ENCODE measurements around the gene ZNF474.
"Not testable (repeated sequence)": the region's sequence is repeated elsewhere in the genome, so short reads cannot be mapped to it uniquely, and the experiment has no call there.

Gene ZNF474

DNA sequence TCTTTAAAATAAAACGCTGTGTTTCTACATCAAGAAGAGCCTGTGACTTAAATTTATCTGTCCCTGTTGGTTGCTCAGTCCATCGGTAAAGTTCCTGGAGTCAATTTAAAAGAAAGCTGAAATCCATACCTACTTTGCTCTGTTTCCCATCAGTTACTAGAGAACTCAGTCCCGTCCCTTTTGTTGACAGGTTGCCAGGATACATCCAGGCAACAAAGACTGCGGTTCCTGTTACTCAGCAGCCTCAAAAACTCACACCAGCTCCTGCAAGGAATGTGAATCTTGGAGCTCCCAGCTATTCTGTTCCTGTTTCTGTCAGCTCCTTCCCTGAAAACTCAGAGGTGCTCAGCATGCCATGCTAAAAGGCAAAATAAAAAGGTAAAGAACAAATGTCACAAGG is at the start of gene ZNF474:
Gene ZNF474, plus strand, starts transcription at position 241 of the 400 bp plus-strand sequence. CDS start 22,445 bp downstream, outside the sequence.
- H3K4me3 ChIP-seq (ENCODE audit: low read depth in 1 of 5, low read length in 5 of 5) = no peak within 1 kb of the TSS

DNA sequence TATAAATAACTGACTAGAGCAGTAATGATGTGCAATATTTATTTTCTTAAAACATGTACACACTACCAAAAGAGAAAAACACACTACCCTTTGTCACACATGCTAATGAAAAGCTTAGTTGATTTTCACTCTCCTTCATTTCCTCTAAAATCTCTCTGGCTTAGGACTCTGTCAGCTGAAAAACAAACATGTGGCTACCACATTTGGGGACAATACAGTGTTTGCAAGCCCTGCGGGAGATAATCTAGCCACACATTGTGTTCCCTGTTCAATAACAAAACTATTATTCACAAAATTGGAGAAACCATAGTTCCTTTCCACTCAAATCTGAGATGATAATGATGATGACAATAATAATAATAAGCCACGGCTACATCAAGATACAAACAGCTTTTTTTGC is 47.8 kb upstream of the ZNF474 start:
- peaks cover 0 to 22% (median 18%) of the 10 kb centered on the region in 5 donors for H3K4me1 ChIP-seq (ENCODE audit: control insufficient read depth in 5 of 5, insufficient read depth in 5 of 5, low read length in 5 of 5)
- H3K27ac ChIP-seq (ENCODE audit: low read depth, low read length) = no peak overlapping the region
- no peak overlapping the region for H3K9ac ChIP-seq (ENCODE audit: low read length in 5 of 5)
- H3K27me3 ChIP-seq (ENCODE audit: control insufficient read depth in 5 of 5, insufficient read depth in 4 of 5, low read length in 5 of 5) = no peaks in the 10 kb centered on the region
- no peak overlapping the region for H3K4me3 ChIP-seq (ENCODE audit: low read depth in 1 of 5, low read length in 5 of 5)
- no peaks in the 10 kb centered on the region for H3K36me3 ChIP-seq (ENCODE audit: control insufficient read depth in 5 of 5, insufficient read depth in 5 of 5, low read length in 5 of 5)
- H3K9me3 ChIP-seq (ENCODE audit: control insufficient read depth in 5 of 5, low read length in 5 of 5) = peaks cover 0 to 2% (median 0%) of the 10 kb centered on the region in 5 donors

More for the DNA sequence above, at the start of gene ZNF474:
- no peak within 1 kb of the TSS for H3K27ac ChIP-seq (ENCODE audit: low read depth, low read length)
- no peaks in the 10 kb centered on the region for H3K36me3 ChIP-seq (ENCODE audit: control insufficient read depth in 5 of 5, insufficient read depth in 5 of 5, low read length in 5 of 5)
- no peaks in the 10 kb centered on the region for H3K27me3 ChIP-seq (ENCODE audit: control insufficient read depth in 5 of 5, insufficient read depth in 4 of 5, low read length in 5 of 5)
- no peak within 1 kb of the TSS for H3K9ac ChIP-seq (ENCODE audit: low read length in 5 of 5)
- H3K9me3 ChIP-seq (ENCODE audit: control insufficient read depth in 5 of 5, low read length in 5 of 5) = no peaks in the 10 kb centered on the region
- H3K4me1 ChIP-seq (ENCODE audit: control insufficient read depth in 5 of 5, insufficient read depth in 5 of 5, low read length in 5 of 5) = peaks cover 0 to 11% (median 0%) of the 10 kb centered on the region in 5 donors

DNA sequence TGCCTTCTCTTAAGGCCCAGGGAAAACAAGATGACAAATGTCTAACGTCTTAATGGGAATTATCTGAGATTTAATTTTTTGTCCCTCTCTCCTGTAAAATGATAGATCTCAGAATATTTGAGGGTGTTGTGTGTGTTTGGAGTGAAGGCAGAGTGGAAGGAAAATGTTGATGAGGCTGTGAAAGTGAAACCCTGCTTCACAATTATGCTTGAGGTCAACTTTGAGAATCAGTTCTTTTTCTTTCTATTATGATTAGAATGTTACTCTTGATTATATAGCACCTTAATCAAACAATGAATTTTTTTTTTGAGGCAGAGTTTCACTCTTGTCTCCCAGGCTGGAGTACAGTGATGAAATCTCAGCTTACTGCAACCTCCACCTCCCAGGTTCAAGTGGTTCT is 45.8 kb upstream of the ZNF474 start:
- Histone ChIP-seq H3K36me3 (ENCODE audit: control insufficient read depth in 5 of 5, insufficient read depth in 5 of 5, low read length in 5 of 5) (no peaks in the 10 kb centered on the region), H3K27ac (ENCODE audit: low read depth, low read length) (no peak overlapping the region), H3K9me3 (ENCODE audit: control insufficient read depth in 5 of 5, low read length in 5 of 5) (peaks cover 0 to 2% (median 0%) of the 10 kb centered on the region in 5 donors), H3K27me3 (ENCODE audit: control insufficient read depth in 5 of 5, insufficient read depth in 4 of 5, low read length in 5 of 5) (no peaks in the 10 kb centered on the region), H3K9ac (ENCODE audit: low read length in 5 of 5) (no peak overlapping the region), H3K4me1 (ENCODE audit: control insufficient read depth in 5 of 5, insufficient read depth in 5 of 5, low read length in 5 of 5) (peaks cover 0 to 9% (median 0%) of the 10 kb centered on the region in 5 donors), H3K4me3 (ENCODE audit: low read depth in 1 of 5, low read length in 5 of 5) (no peak overlapping the region)

DNA sequence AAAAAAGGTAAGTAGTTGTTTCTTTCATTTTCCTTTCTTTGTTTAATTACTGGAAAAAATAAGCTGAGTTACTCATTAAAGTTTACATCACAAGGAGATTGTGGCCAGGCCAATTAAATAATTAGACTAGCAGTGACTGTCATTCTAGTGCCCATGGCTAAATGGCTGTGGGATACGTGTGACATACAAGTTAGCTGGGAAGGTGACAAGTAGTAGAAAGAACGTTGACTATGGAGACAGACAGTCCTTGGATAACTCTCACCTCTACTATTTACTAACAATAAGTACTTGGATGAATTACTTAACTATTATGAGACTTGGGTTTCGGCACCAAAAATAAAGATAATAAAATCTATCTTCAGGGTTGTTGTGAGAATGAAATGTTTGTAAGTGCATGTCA is 44.3 kb upstream of the ZNF474 start:
- Histone ChIP-seq H3K4me1 (ENCODE audit: control insufficient read depth in 5 of 5, insufficient read depth in 5 of 5, low read length in 5 of 5) (peaks cover 0 to 6% (median 0%) of the 10 kb centered on the region in 5 donors), H3K9me3 (ENCODE audit: control insufficient read depth in 5 of 5, low read length in 5 of 5) (peaks cover 0 to 2% (median 0%) of the 10 kb centered on the region in 5 donors), H3K9ac (ENCODE audit: low read length in 5 of 5) (no peak overlapping the region), H3K27ac (ENCODE audit: low read depth, low read length) (no peak overlapping the region), H3K4me3 (ENCODE audit: low read depth in 1 of 5, low read length in 5 of 5) (no peak overlapping the region), H3K36me3 (ENCODE audit: control insufficient read depth in 5 of 5, insufficient read depth in 5 of 5, low read length in 5 of 5) (no peaks in the 10 kb centered on the region), H3K27me3 (ENCODE audit: control insufficient read depth in 5 of 5, insufficient read depth in 4 of 5, low read length in 5 of 5) (no peaks in the 10 kb centered on the region)

DNA sequence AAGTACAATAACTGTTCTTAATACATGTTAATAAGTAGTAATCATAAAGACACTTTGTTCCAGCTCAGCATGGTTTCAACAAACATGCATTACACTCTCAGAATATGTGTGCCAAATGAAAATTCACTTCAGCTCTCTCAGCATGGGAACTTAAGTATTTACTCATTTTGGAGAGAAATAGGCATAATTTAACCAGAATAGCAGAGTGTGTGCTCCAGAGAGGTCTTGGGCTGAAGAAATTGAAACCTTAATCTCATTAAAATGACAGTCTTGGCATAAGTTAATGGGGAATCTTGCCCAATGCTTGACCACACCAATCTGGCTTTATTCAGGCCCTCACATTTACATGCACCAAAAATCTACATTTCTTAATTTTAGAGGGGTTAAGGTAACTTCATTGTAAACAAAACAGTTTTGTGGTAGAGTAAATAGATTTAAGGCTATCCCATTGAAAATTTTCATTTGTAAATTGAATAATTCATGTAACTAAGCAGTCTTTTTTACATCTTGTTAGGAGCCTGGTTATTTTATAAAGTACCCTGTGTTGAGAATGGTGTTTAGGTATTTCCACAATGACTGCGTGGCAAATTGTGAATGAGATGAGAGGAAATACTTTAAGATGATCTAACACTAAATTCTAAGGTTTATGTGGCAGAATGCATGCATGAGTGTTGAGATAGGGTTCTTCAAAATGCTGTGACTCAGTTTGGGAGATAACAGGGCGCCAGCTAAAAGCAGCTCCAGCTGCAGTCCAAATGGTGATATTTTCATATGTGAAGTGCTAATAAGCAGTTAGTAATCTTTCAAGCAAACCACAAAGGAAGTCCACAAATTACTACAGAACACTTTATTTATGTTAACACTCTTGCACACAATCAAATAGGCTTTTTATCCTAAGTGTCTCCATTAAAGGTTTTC is 40.0 kb upstream of the ZNF474 start:
- Histone ChIP-seq H3K27me3 (ENCODE audit: control insufficient read depth in 5 of 5, insufficient read depth in 4 of 5, low read length in 5 of 5) (no peaks in the 10 kb centered on the region), H3K4me1 (ENCODE audit: control insufficient read depth in 5 of 5, insufficient read depth in 5 of 5, low read length in 5 of 5) (peaks cover 0 to 11% (median 0%) of the 10 kb centered on the region in 5 donors), H3K9me3 (ENCODE audit: control insufficient read depth in 5 of 5, low read length in 5 of 5) (no peaks in the 10 kb centered on the region), H3K4me3 (ENCODE audit: low read depth in 1 of 5, low read length in 5 of 5) (no peak overlapping the region), H3K27ac (ENCODE audit: low read depth, low read length) (no peak overlapping the region), H3K36me3 (ENCODE audit: control insufficient read depth in 5 of 5, insufficient read depth in 5 of 5, low read length in 5 of 5) (no peaks in the 10 kb centered on the region), H3K9ac (ENCODE audit: low read length in 5 of 5) (no peak overlapping the region)

DNA sequence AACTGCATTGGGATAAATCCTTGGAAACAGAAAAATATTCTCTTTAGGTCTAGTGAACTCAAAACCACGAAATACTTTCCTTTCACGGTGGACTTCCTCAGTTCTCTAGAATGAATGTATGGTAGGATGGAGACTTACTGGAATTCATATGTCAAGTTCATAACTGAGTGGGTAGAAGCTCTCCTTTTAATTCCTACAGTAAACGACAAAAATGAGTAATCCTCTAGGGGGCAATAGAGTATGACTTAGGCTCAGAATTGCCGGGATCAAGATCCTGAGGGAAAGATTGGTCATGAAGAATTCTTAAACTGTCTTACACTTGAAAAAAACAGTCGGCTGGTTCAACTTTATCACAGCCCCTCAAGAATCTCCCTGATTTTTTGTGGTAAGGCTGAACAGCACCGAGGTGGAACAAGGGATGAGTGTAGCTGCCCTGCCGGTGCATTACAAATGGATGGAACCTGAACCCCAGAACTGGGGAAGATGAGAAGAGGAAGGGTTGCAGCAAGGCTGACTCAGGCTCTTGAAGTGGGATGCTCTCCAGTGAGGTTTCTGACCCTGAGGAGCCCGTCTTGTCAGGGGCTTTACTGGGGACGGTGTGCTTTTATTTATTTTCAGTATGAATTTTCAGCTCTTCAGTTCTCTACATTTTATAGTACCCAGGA is 37.3 kb upstream of the ZNF474 start:
- Histone ChIP-seq H3K36me3 (ENCODE audit: control insufficient read depth in 5 of 5, insufficient read depth in 5 of 5, low read length in 5 of 5) (no peaks in the 10 kb centered on the region), H3K27me3 (ENCODE audit: control insufficient read depth in 5 of 5, insufficient read depth in 4 of 5, low read length in 5 of 5) (no peaks in the 10 kb centered on the region), H3K9me3 (ENCODE audit: control insufficient read depth in 5 of 5, low read length in 5 of 5) (no peaks in the 10 kb centered on the region), H3K27ac (ENCODE audit: low read depth, low read length) (no peak overlapping the region), H3K4me1 (ENCODE audit: control insufficient read depth in 5 of 5, insufficient read depth in 5 of 5, low read length in 5 of 5) (peaks cover 0 to 14% (median 0%) of the 10 kb centered on the region in 5 donors), H3K4me3 (ENCODE audit: low read depth in 1 of 5, low read length in 5 of 5) (no peak overlapping the region), H3K9ac (ENCODE audit: low read length in 5 of 5) (no peak overlapping the region)

DNA sequence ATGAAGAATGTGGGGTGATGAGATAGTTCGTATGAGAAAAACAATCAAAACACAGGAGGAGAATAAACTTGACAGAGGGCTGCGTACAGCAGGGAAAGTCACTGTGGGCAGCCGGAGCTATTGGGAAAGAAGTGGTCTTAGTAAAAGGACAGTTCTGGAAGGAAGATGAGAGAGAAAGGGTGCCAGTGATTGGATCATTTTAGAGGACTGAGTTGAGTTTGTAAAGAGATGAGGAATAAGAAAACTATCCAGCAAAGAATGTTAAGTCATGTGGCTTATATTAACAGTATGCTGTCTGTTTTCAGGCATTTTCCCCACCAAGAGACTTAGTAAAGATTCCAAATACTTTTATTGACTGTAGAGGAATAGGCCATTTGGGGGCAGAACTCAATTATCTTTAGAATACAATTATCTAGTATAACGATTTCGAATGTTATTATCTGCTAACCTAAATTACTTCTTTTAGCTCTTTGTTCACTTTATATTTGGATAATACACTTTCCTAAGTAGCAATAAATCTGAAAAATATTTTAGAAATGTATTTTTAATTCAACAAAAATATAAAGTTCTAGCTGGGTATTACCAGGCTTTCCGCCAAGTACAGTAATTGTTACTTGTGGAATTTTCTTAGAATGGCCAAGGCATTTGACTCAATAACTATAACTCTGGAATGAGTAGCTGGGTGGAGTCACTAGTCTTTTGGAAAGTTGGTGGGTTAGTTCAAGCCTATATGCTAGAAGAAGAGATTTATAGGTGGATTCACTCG is 35.7 kb upstream of the ZNF474 start:
- no peak overlapping the region for H3K4me3 ChIP-seq (ENCODE audit: low read depth in 1 of 5, low read length in 5 of 5)
- no peaks in the 10 kb centered on the region for H3K27me3 ChIP-seq (ENCODE audit: control insufficient read depth in 5 of 5, insufficient read depth in 4 of 5, low read length in 5 of 5)
- no peak overlapping the region for H3K27ac ChIP-seq (ENCODE audit: low read depth, low read length)
- H3K36me3 ChIP-seq (ENCODE audit: control insufficient read depth in 5 of 5, insufficient read depth in 5 of 5, low read length in 5 of 5) = no peaks in the 10 kb centered on the region
- H3K9me3 ChIP-seq (ENCODE audit: control insufficient read depth in 5 of 5, low read length in 5 of 5) = no peaks in the 10 kb centered on the region
- peaks cover 0 to 14% (median 0%) of the 10 kb centered on the region in 5 donors for H3K4me1 ChIP-seq (ENCODE audit: control insufficient read depth in 5 of 5, insufficient read depth in 5 of 5, low read length in 5 of 5)
- no peak overlapping the region for H3K9ac ChIP-seq (ENCODE audit: low read length in 5 of 5)

DNA sequence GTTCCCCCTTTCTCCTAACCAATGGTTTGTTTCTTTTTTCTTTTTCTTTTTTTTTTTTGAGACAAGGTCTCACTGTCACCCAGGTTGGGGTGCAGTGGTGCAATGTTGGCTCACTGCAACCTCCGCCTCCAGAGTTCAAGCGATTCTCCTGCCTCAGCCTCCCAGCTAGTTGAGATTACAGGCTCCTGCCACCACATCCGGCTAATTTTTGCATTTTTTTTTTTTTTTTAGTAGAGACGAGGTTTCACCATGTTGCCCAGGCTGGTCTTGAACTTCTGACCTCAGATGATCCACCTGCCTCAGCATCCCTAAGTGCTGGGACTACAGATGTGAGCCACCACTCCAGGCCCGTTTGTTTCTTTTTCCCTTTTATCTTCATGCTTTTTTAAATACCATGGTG is 35.1 kb upstream of the ZNF474 start:
- not testable (repeated sequence) for H3K27ac ChIP-seq (ENCODE audit: low read depth, low read length); H3K9ac ChIP-seq (ENCODE audit: low read length in 5 of 5); H3K27me3 ChIP-seq (ENCODE audit: control insufficient read depth in 5 of 5, insufficient read depth in 4 of 5, low read length in 5 of 5); H3K4me3 ChIP-seq (ENCODE audit: low read depth in 1 of 5, low read length in 5 of 5); H3K36me3 ChIP-seq (ENCODE audit: control insufficient read depth in 5 of 5, insufficient read depth in 5 of 5, low read length in 5 of 5); H3K9me3 ChIP-seq (ENCODE audit: control insufficient read depth in 5 of 5, low read length in 5 of 5)
- peaks cover 0 to 14% (median 0%) of the 10 kb centered on the region in 5 donors for H3K4me1 ChIP-seq (ENCODE audit: control insufficient read depth in 5 of 5, insufficient read depth in 5 of 5, low read length in 5 of 5)

DNA sequence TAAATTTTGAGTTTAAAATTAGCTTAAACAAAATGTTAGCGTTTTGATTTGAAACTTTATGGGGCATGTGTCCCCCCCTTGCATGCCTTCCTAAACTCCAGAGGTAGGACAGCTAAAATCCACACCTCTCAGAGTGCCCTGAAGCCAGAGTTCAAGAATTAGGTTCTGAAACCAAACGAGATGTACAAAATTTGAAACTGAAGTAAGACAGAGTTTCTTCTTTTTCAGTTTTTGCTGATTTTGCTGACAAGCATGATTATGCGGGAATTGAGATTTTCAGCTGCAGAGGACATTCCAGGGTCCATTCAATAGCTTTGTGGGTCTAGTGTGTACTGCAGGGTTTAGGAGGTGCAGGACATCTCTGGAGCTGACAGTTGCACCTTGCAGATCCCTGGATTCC is 34.2 kb upstream of the ZNF474 start:
- no peaks in the 10 kb centered on the region for H3K9me3 ChIP-seq (ENCODE audit: control insufficient read depth in 5 of 5, low read length in 5 of 5)
- H3K4me1 ChIP-seq (ENCODE audit: control insufficient read depth in 5 of 5, insufficient read depth in 5 of 5, low read length in 5 of 5) = peaks cover 0 to 14% (median 0%) of the 10 kb centered on the region in 5 donors
- no peak overlapping the region for H3K4me3 ChIP-seq (ENCODE audit: low read depth in 1 of 5, low read length in 5 of 5)
- H3K9ac ChIP-seq (ENCODE audit: low read length in 5 of 5) = no peak overlapping the region
- H3K27ac ChIP-seq (ENCODE audit: low read depth, low read length) = no peak overlapping the region
- no peaks in the 10 kb centered on the region for H3K36me3 ChIP-seq (ENCODE audit: control insufficient read depth in 5 of 5, insufficient read depth in 5 of 5, low read length in 5 of 5)
- no peaks in the 10 kb centered on the region for H3K27me3 ChIP-seq (ENCODE audit: control insufficient read depth in 5 of 5, insufficient read depth in 4 of 5, low read length in 5 of 5)
